Measurements from ENCODE around the gene HAGHL. TPM values are rescaled to one million over a fixed set of nuclear protein-coding genes. Genes with fewer than 3 reads are reported as not detected.
A peak's percentile ranks its signal among the peaks of the same experiment; 100 is the strongest.
"Not testable (repeated sequence)": the region's sequence is repeated elsewhere in the genome, so short reads cannot be mapped to it uniquely, and the experiment has no call there.

The HAGHL gene
- polyA plus RNA-seq, 1 experiment: 7.0 TPM

GRCh38 chr16:740764-741505, 14.0 kb downstream of the HAGHL start, which contains the start of gene CIAO3:
TSS of gene CIAO3 (minus strand) at chr16:740997. CDS start at chr16:740985, 12 bp downstream.
- TF ChIP-seq CTCF (IDR thresholded peaks at IDR 0.05; ENCODE audit: insufficient read depth, low read depth, low read length): peak; percentile 53
- ChIA-PET CTCF (interaction anchor here (0.8 to 3.2 kb wide), 14 partner anchors 9 to 246 kb away, joined by 3 to 14 read pairs (median 4); partner anchors contain the start of gene STUB1), POLR2A (no interaction called here)
- peak within 1 kb of the TSS; percentile 95 for H3K4me3 ChIP-seq (ENCODE audit: low read depth, low read length)
- H3K27me3 ChIP-seq (ENCODE audit: control insufficient read depth, insufficient read depth, low read length): no peaks in the 10 kb centered on the region
- peaks cover 2% of the 10 kb centered on the region for H3K36me3 ChIP-seq (ENCODE audit: control insufficient read depth, insufficient read depth, low read length)
- DNase-seq (ENCODE audit: low read depth): no peak

- ChIA-PET CTCF (interaction anchor here (0.6 to 3.2 kb wide), 9 partner anchors 8 to 201 kb away, joined by 3 to 12 read pairs (median 4); no protein-coding TSS in a partner anchor), POLR2A (no interaction called here)
- TF ChIP-seq CTCF (IDR thresholded peaks at IDR 0.05; ENCODE audit: insufficient read depth, low read depth, low read length): no peak
- H3K36me3 ChIP-seq (ENCODE audit: control insufficient read depth, insufficient read depth, low read length): peaks cover 1% of the 10 kb centered on the region
- no peak for DNase-seq (ENCODE audit: low read depth)
- no peak overlapping the region for H3K4me3 ChIP-seq (ENCODE audit: low read depth, low read length)
- no peaks in the 10 kb centered on the region for H3K27me3 ChIP-seq (ENCODE audit: control insufficient read depth, insufficient read depth, low read length)
Observed at GRCh38 chr16:741986-742629, 15.2 kb downstream of the HAGHL start.

GRCh38 chr16:742894-743293, 16.0 kb downstream of the HAGHL start:
- CTCF ChIA-PET: interaction anchor here (0.8 to 2.0 kb wide), 6 partner anchors 8 to 80 kb away, joined by 3 to 7 read pairs (median 4); no protein-coding TSS in a partner anchor
- H3K36me3 ChIP-seq (ENCODE audit: control insufficient read depth, insufficient read depth, low read length); POLR2A ChIA-PET; DNase-seq (ENCODE audit: low read depth); H3K27me3 ChIP-seq (ENCODE audit: control insufficient read depth, insufficient read depth, low read length); H3K4me3 ChIP-seq (ENCODE audit: low read depth, low read length): not testable (repeated sequence)

GRCh38 chr16:743794-744500, 17.0 kb downstream of the HAGHL start:
- ChIA-PET POLR2A (no interaction called here), CTCF (interaction anchor here (0.9 to 2.0 kb wide), 2 partner anchors 7 to 31 kb away, joined by 4 to 7 read pairs; no protein-coding TSS in a partner anchor)
- Histone ChIP-seq H3K4me3 (ENCODE audit: low read depth, low read length) (no peak overlapping the region), H3K36me3 (ENCODE audit: control insufficient read depth, insufficient read depth, low read length) (no peaks in the 10 kb centered on the region), H3K27me3 (ENCODE audit: control insufficient read depth, insufficient read depth, low read length) (no peaks in the 10 kb centered on the region)
- DNase-seq (ENCODE audit: low read depth): no peak
- peak; percentile 13; the same call in 1 of the 2 replicates for TF ChIP-seq CTCF (IDR thresholded peaks at IDR 0.05; ENCODE audit: insufficient read depth, low read depth, low read length)

- DNase-seq (ENCODE audit: low read depth): no peak
- Histone ChIP-seq H3K4me3 (ENCODE audit: low read depth, low read length) (no peak overlapping the region), H3K27me3 (ENCODE audit: control insufficient read depth, insufficient read depth, low read length) (no peaks in the 10 kb centered on the region), H3K36me3 (ENCODE audit: control insufficient read depth, insufficient read depth, low read length) (no peaks in the 10 kb centered on the region)
- CTCF ChIA-PET: interaction anchor here (0.6 kb wide), 1 partner anchor 635 kb away, joined by 3 read pairs; no protein-coding TSS in a partner anchor
- POLR2A ChIA-PET: no interaction called here
- TF ChIP-seq CTCF (IDR thresholded peaks at IDR 0.05; ENCODE audit: insufficient read depth, low read depth, low read length): peak; percentile 31; the same call in 1 of the 2 replicates
Observed at GRCh38 chr16:745739-746138, 18.8 kb downstream of the HAGHL start.

All from BJ (cell line).